SJCRH30 (cell line): ENCODE measurements around the gene GLI3. TPM values are rescaled to one million over a fixed set of nuclear protein-coding genes. Genes with fewer than 3 reads are reported as not detected.

Source experiments
- DNase-seq, 2 experiments: peaks; one replicate each; pipeline ENCODE4 v3.0.0-alpha.2; 2015 to 2020
- H3K27ac ChIP-seq: fragments of 250-450 bp; sonication (Bioruptor Pico); 2 replicates; pipeline ENCODE4 v1.5.1; 2020; ENCODE audit warnings: mild to moderate bottlenecking, moderate library complexity
- H3K27me3 ChIP-seq: fragments of 250-450 bp; sonication (Bioruptor Pico); 2 replicates; pipeline ENCODE4 v1.5.1; 2020; ENCODE audit warnings: mild to moderate bottlenecking, moderate library complexity
- H3K36me3 ChIP-seq: fragments of 250-450 bp; sonication (Bioruptor Pico); 2 replicates; pipeline ENCODE4 v1.5.1; 2020; ENCODE audit warnings: mild to moderate bottlenecking, moderate library complexity
- H3K4me1 ChIP-seq: fragments of 250-450 bp; sonication (Bioruptor Pico); 2 replicates; pipeline ENCODE4 v1.5.1; 2020; ENCODE audit warnings: mild to moderate bottlenecking, moderate library complexity
- H3K4me3 ChIP-seq: fragments of 250-450 bp; sonication (Bioruptor Pico); 2 replicates; pipeline ENCODE4 v1.5.1; 2020; ENCODE audit warnings: mild to moderate bottlenecking, moderate library complexity
- H3K9me3 ChIP-seq: fragments of 250-450 bp; sonication (Bioruptor Pico); replicated peaks from 2 replicates; pipeline ENCODE4 v1.5.1; 2020; ENCODE audit warnings: mild to moderate bottlenecking, moderate library complexity
- total RNA-seq: library from RNA; depleted of rRNA; stranded (reverse); fragments of >200 nt; shearing (Covaris generic); gene quantifications from 2 replicates; pipeline ENCODE4 v1.2.3, GENCODE V29; 2014

The GLI3 gene
- total RNA-seq, 1 experiment from 2014 or later, result 11.1 TPM

DNA sequence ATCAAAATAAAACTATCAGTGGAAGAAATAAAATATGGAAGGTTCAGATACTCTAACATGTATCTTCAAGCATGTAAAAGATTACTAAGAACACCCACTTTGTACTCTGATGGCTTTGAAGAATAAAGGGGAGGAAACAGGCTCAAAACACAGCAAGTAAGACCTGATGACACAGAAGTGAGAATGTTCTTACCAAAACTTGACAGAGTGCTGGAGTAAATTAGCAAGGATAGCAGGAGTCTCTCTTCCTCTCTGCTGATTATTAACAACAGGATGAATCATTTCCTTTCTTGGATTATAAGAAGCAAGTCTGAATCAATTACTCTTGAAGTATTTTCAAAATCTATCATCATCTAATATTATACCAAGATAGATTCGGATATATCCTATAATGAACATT, 47.5 kb downstream of the GLI3 start:
- Histone ChIP-seq H3K4me1 (peaks cover 21% of the 10 kb centered on the region), H3K36me3 (no peaks in the 10 kb centered on the region; the same call in 1 of the 2 replicates), H3K9me3 (no peaks in the 10 kb centered on the region), H3K27ac (no peak overlapping the region), H3K27me3 (no peaks in the 10 kb centered on the region), H3K4me3 (no peak overlapping the region)
- no peak for DNase-seq

DNA sequence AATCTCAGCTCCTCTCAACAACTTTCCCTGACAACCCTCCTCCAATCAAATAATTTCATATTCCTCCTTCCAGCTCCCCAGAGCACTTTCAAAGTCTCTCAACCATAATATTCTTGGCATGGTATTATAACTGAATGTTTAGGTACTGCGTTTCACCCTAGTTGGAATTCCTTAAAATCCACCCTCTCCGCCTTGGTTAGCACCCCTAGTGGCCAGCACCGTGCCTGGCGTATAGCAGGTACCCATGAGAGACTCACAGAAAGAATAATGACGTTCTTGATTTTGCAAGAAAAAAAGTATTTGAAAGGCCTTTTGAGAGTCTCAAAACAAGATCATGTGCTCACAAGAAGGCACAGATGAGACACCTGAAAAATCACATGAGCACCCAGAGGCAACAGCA, 50.9 kb downstream of the GLI3 start:
- DNase-seq, result no peak
- H3K36me3 ChIP-seq, result no peaks in the 10 kb centered on the region; the same call in 1 of the 2 replicates
- H3K4me3 ChIP-seq, result no peak overlapping the region
- H3K27me3 ChIP-seq, result no peaks in the 10 kb centered on the region
- H3K9me3 ChIP-seq, result no peaks in the 10 kb centered on the region
- no peak overlapping the region for H3K27ac ChIP-seq
- no peaks in the 10 kb centered on the region for H3K4me1 ChIP-seq

DNA sequence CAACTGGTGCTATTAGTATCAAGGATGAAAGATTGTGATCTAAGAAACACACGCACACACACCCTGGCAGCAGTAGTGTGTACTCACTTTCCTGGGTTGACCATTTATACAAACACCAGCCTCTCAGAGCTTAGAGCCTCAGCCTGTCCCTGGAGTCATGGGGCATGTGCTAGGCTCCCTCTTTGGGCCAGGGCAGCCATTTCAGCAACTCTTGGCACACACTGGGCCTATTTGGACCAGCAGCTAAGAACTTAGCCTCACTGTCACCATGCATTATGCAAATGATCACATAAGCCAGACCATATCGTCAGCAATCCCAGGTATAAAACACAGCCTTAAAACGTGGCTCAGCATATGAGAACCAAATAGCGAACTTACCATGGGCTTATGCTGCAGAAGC, 51.3 kb downstream of the GLI3 start:
- Histone ChIP-seq H3K27me3 (no peaks in the 10 kb centered on the region), H3K4me3 (no peak overlapping the region), H3K9me3 (no peaks in the 10 kb centered on the region), H3K4me1 (no peaks in the 10 kb centered on the region), H3K27ac (no peak overlapping the region), H3K36me3 (no peaks in the 10 kb centered on the region; the same call in 1 of the 2 replicates)
- DNase-seq, result no peak

DNA sequence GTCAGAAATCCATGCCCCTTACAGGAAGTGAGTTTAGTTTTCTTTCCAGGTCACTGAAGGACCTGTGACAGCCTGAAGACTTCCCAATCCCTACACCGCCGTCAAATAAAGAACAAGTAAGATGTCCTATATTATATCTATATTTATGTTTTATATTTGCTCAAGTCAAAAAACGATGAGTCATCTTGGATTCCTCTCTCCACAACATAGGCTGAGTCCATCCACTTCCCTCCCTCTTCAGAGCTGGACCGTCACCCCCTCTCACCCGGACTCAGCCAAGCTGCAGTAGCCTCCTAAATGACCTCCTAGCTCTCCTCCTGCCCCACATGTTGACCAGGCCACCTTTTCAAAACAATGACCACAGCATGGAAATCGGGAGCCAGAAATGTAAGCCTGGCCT, 53.5 kb downstream of the GLI3 start:
- no peak overlapping the region for H3K4me3 ChIP-seq
- H3K27ac ChIP-seq, result no peak overlapping the region
- H3K27me3 ChIP-seq, result no peaks in the 10 kb centered on the region
- DNase-seq, result no peak
- no peaks in the 10 kb centered on the region for H3K4me1 ChIP-seq
- H3K9me3 ChIP-seq, result no peaks in the 10 kb centered on the region
- H3K36me3 ChIP-seq, result no peaks in the 10 kb centered on the region; the same call in 1 of the 2 replicates

DNA sequence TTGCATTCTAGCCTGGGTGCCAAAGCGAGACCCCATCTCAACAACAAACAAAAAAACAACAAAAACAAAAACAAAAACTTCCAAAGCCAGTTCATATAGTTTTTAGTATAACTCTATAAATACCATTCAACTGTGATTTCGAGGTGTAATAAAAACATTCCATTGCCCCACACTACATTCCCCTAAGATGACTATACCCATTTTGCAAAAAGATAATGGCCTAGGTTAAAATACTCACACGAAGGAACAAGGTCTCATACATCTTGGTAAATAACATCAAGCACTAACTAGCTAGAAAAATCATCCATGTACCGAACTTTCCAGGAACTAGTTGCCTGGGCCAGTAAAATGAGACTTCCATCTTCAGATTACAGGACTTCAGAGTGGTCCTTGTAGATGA, 55.4 kb downstream of the GLI3 start:
- Histone ChIP-seq H3K4me3 (no peak overlapping the region), H3K9me3 (no peaks in the 10 kb centered on the region), H3K4me1 (no peaks in the 10 kb centered on the region), H3K27me3 (no peaks in the 10 kb centered on the region), H3K27ac (no peak overlapping the region), H3K36me3 (no peaks in the 10 kb centered on the region; the same call in 1 of the 2 replicates)
- DNase-seq, result no peak

DNA sequence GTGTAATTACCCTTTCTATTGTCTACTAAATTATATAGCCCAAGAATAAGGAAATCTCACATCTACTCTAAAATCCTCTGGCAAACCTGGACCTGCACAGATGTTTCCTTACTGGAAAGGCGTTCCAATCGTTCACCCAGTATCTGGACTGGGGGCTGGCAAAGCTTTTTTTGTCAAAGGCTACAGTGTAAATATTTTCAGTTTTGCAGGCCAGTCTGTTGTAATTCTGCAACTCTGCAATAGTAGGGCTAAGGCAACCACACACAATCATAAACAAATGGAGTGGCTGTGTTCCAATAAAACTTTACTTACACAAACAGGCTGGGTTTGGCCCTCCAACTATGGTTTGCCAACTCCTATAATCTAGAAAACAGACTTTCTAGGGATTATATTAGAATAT, 56.2 kb downstream of the GLI3 start:
- DNase-seq, result no peak
- no peak overlapping the region for H3K4me3 ChIP-seq
- no peaks in the 10 kb centered on the region for H3K9me3 ChIP-seq
- H3K36me3 ChIP-seq, result no peaks in the 10 kb centered on the region; the same call in 1 of the 2 replicates
- H3K27ac ChIP-seq, result no peak overlapping the region
- H3K4me1 ChIP-seq, result no peaks in the 10 kb centered on the region
- H3K27me3 ChIP-seq, result no peaks in the 10 kb centered on the region

DNA sequence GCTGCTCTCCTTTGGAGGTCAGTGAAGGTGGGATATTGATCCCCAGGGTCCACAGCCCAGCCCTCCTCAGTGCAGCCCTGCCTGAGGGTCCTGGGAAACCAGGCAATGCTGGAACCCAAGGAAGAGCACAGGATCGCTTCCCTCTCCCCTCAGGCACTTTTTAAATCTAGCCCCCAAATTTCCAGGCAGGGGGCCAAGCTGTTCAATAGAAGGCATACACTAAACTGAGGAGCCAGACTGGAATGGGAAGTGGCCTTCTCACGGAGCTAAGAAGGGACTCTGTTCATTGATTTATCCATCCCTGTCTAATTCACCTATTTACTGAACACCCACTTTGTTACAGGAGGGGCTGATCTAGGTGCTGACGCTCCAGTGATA, 60.3 kb downstream of the GLI3 start:
- Histone ChIP-seq H3K27ac (no peak overlapping the region), H3K36me3 (no peaks in the 10 kb centered on the region; the same call in 1 of the 2 replicates), H3K27me3 (no peaks in the 10 kb centered on the region), H3K4me1 (no peaks in the 10 kb centered on the region), H3K4me3 (no peak overlapping the region), H3K9me3 (no peaks in the 10 kb centered on the region)
- DNase-seq, result no peak

DNA sequence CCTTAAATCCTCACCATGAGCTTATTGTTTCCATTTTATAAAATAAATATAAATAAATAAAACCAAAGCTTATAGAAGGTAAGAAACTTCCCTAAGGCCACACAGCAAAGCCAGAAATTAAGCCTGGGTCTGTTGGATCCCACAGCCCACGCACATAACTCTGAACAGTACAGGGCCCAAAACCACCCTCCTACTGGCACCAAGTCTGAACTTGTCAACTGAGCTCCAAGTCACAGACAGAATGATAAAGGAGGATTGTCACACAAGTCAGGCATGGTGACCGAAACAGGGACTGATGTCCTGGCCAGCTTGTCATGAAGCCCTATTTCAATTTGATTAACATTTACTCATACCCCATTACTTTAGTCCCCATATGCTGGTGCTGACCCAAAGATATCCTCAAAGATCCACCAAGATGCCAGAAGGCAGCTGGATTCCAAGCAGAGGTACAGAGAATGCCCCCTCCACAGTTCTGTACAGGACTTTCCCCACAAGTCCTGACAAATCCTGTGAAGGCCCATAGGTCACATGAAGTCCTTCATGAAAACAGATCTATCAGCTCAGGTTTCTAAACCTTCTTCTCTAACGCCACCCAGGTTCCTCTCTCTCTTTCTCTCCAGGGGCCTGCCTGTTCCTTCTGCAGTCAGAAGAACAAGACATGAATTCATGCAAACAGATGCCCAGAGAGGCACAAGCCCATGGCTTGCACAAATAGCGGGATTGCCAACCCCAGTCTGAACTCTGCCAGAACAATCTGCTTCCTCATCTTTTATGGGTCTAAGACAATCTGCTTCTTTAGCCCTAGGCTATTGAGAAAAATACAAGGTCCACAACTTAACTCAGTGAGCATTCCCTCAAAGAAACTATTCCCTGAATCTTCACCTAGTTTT, 60.9 kb downstream of the GLI3 start:
- H3K4me3 ChIP-seq, result no peak overlapping the region
- no peaks in the 10 kb centered on the region; the same call in 1 of the 2 replicates for H3K36me3 ChIP-seq
- H3K9me3 ChIP-seq, result no peaks in the 10 kb centered on the region
- no peaks in the 10 kb centered on the region for H3K4me1 ChIP-seq
- no peak overlapping the region for H3K27ac ChIP-seq
- H3K27me3 ChIP-seq, result no peaks in the 10 kb centered on the region
- no peak for DNase-seq

DNA sequence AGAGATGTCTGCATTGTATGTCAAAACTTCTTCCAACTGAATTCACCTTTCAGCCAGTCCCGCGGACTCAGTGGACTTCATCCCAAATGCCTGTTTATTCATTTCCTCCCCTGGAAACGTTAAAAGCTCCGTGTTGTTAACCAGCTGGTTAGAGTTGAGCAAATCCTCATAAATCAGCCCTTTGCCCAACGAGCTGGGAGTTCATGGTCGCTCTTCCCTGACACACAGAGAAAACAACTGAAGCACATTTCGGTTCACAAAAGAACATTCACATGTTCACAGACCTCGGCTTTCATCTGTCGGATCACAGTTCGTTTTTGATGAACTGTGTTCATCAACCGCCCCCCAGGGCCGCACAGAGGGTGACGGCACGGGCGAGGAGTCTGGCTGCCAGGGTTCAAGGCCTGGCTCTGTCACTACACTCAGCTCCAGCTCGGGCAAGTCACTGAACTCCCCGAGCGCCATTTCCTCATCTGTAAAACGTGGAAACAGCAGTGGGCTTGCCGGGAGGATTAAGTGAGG, 62.6 kb downstream of the GLI3 start:
- H3K9me3 ChIP-seq, result no peaks in the 10 kb centered on the region
- peaks cover 4% of the 10 kb centered on the region; the same call in 1 of the 2 replicates for H3K36me3 ChIP-seq
- H3K4me3 ChIP-seq, result no peak overlapping the region
- no peaks in the 10 kb centered on the region for H3K4me1 ChIP-seq
- H3K27ac ChIP-seq, result no peak overlapping the region
- no peaks in the 10 kb centered on the region for H3K27me3 ChIP-seq
- DNase-seq, result no peak

DNA sequence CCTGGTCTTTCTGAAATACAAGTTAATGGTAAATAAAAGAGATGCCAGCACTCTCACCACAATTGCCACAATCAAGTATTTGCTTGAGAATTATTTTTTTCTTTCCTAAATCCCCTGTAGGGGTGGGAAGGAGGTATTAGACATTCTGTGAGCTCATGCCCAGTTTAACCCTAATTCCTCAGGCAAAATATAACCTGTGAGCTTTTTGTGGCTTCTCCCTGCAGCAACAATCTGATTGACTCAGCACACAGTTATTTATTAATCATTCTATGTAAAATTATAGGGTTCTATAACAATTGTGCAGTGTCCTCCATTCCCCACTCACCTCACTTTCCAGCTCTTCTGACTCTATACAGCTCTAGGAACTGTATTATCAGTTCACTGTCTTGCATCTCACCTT, 66.3 kb downstream of the GLI3 start:
- no peak for DNase-seq
- H3K36me3 ChIP-seq, result peaks cover 4% of the 10 kb centered on the region; the same call in 1 of the 2 replicates
- no peak overlapping the region for H3K4me3 ChIP-seq
- no peaks in the 10 kb centered on the region for H3K4me1 ChIP-seq
- H3K27me3 ChIP-seq, result no peaks in the 10 kb centered on the region
- H3K9me3 ChIP-seq, result no peaks in the 10 kb centered on the region
- no peak overlapping the region for H3K27ac ChIP-seq

DNA sequence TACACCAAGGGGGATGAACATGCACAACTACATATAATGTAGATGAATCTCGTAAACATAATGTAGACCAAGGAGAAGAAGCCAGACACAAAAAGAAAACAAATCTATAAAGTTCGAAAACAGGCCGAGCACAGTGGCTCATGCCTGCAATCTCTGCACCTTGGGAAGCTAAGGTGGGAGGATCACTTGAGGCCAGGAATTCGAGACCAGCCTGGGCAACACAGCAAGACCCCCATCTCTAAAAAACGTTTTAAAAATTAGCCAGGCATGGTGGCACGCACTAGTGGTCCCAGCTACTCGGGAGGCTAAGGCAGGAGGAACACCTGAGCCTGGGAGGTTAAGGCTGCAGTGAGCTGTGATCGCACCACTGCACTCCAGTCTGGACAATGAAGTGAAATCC, 68.5 kb downstream of the GLI3 start:
- Histone ChIP-seq H3K27me3 (no peaks in the 10 kb centered on the region), H3K4me3 (no peak overlapping the region), H3K4me1 (no peaks in the 10 kb centered on the region), H3K9me3 (no peaks in the 10 kb centered on the region), H3K36me3 (0 out of 2 replicates have a peak, but pooled peaks cover 4% of the 10 kb centered on the region), H3K27ac (no peak overlapping the region)
- DNase-seq, result no peak

DNA sequence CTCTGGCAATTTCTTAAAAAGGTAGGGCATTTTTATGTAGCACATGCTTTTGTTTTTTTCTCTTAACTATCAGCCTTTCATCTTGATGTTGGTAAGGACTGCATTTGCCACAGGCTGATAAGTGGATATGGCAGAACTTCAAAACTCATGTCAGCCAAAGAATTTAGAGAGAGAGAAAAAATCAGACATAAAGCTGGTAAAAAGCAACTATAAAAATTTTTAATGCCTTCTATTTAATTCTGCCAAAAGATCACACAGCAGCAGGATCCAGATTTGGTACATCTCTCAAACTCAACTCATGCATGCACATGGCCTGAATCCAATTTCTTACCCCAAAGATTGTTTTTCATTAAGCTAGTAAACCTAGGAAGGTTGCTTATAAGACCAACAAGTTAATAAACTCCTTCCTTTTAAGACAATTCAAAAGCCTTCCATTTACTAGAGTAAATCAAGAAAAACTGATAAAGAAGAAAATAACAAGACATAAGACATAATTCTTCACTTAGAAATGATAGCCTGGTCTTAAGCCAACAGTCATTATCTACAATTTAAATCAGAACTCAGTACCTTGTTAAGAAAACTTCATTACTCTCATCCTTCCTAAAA, 69.3 kb downstream of the GLI3 start:
- no peaks in the 10 kb centered on the region for H3K9me3 ChIP-seq
- DNase-seq, result no peak
- no peaks in the 10 kb centered on the region for H3K27me3 ChIP-seq
- no peak overlapping the region for H3K4me3 ChIP-seq
- no peaks in the 10 kb centered on the region for H3K4me1 ChIP-seq
- H3K36me3 ChIP-seq, result 0 out of 2 replicates have a peak, but pooled peaks cover 4% of the 10 kb centered on the region
- no peak overlapping the region for H3K27ac ChIP-seq

DNA sequence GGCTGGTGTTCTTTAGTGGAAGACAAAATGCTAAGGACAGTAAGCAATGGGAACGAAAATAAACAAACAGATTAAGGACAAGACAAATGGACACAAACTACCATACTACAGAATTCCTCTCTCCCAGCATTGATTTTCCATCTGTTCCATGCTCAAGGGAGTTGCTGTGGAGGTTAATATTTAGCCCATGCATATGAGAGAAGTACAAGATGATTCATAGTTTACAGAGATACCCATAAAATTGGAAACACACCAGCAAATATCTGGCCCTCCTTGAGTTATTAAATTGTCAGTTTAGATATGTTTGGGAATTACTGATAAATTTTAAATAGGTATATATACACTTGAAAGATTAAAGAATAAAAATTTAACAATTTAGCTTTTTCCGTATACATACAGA, 69.8 kb downstream of the GLI3 start:
- Histone ChIP-seq H3K36me3 (0 out of 2 replicates have a peak, but pooled peaks cover 4% of the 10 kb centered on the region), H3K4me3 (no peak overlapping the region)
- no peak for DNase-seq

DNA sequence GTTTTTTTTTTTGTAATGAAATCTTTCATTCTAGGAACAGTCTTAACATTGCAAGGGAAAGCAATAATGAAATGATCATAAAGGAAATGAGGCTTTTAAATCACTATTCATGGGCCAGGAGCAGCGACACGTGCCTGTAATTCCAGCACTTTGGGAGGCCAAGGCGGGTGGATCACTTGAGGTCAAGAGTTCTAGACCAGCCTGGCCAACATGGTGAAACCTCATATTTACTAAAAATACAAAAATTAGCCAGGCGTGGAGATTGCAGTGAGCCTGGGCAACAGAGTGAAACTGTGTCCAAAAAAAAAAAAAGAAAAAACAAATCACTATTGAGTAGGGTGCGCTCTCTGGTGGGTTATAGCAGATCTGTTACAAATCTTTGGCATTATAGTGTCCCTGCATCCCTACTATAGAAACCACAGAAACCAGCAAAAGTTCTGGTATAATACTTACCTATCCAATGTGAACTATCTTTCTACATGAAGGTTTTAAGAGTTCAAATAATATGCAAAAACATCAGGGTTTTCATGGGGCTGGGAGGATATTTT, 72.1 kb downstream of the GLI3 start:
- H3K4me1 ChIP-seq, result peaks cover 8% of the 10 kb centered on the region; the same call in 1 of the 2 replicates
- no peak overlapping the region for H3K27ac ChIP-seq
- H3K27me3 ChIP-seq, result no peaks in the 10 kb centered on the region
- no peaks in the 10 kb centered on the region for H3K9me3 ChIP-seq
- DNase-seq, result no peak
- H3K36me3 ChIP-seq, result no peaks in the 10 kb centered on the region; the same call in 1 of the 2 replicates
- no peak overlapping the region for H3K4me3 ChIP-seq

More for the DNA sequence above, 69.8 kb downstream of the GLI3 start:
- Histone ChIP-seq H3K4me1 (no peaks in the 10 kb centered on the region), H3K27ac (no peak overlapping the region), H3K9me3 (no peaks in the 10 kb centered on the region), H3K27me3 (no peaks in the 10 kb centered on the region)
